Suppressor macrophage (primary cell): Measurements from ENCODE around the gene CDKL5.
A peak's percentile ranks its signal among the peaks of the same experiment; 100 is the strongest.

Source experiments
- DNase-seq, 4 experiments: peaks; one replicate each; pipeline ENCODE4 v3.0.0-alpha.2; 2020 to 2022

The CDKL5 gene

GRCh38 chrX:18650662-18651061, 225.3 kb downstream of the CDKL5 start:
- no peak for DNase-seq

DNA sequence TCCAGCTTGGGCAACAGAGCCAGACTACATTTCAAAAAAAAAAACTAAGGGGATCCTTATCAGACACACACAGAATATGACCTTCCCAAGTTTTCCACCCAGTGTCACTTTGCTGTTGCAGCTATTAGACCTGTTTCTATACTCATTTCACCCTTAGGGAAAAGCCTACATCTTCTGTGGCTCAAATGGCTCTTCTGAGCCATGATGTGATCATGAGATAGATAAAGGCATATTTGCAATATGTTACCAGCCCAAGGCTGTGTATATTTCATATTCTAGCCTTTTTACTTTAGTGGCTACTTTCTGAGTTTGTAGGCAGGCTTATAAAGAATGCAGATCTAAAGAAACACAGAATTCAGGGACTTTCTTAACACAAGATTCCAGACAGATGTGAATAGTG, 227.2 kb downstream of the CDKL5 start:
- DNase-seq: no peak

- no peak for DNase-seq
These were observed 229.7 kb downstream of the CDKL5 start for GRCh38 chrX:18654875-18655836.

DNA sequence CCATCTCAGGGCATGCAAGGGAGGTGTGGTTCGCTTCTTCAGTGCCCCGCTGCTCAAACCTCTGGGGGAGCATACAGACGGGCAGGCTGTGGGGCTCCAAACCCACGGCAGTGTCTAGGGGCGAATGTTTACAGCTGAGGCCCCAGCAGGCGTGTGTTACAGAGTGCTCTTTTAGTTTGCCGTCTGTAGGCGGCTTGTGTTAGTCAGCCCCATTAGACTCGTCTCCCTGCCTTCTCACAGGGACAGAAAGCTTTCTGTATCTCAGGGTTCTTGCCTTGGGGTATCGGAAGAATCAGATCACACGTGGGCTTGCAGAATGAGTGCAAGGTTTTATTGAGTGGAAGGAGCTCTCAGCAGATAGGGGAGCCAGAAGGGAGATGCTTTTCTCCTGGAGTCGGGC, 235.9 kb downstream of the CDKL5 start:
- DNase-seq: no peak

DNA sequence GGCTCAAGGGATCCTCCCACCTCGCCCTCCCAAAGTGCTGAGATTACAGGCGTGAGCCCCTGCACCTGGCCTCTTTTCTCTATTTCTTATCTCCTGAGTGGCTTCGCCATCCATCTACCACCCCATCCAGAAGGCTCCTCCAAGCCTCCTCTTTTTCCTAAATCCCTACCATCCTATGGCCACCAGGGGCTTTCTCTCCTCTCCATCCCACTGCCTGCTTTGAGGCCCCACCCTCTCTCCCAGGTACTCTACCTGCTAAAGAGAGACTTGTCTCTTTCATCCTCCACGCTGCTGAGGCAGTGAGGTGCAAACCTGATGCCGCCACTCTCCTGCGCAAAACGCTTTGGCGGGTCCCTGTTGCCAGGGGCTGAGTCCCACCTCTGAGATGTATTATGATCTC, 239.5 kb downstream of the CDKL5 start:
- DNase-seq: no peak

DNA sequence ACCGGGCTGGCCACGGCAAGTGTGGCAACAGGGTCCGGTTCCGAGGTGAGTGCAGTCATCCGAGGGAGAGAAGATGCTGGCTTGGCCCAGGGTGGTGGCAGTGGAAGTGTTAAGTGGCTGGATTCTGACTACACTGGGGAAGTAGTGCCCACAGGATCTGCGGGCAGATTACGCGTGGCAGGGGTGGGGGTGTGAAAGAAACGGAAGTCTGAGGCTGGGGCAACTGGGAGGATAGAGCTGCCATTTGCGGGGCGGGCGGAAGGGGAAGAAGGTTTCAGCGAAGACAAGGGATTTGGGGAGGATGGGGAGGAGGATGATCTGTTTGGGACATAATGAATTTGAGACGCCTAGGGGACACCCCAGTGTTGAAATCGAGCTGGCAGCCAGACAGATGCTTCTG, 241.2 kb downstream of the CDKL5 start:
- peak; percentile 60 to 75 (median 70) for DNase-seq

- DNase-seq: peak; percentile 31 to 69 (median 50)
These were observed 242.8 kb downstream of the CDKL5 start for GRCh38 chrX:18668071-18668835.

GRCh38 chrX:18672008-18672407, 246.6 kb downstream of the CDKL5 start, which contains the start of gene RS1:
TSS of gene RS1 (minus strand) at chrX:18672108. CDS start at chrX:18672068, 40 bp downstream.
- DNase-seq: no peak

DNA sequence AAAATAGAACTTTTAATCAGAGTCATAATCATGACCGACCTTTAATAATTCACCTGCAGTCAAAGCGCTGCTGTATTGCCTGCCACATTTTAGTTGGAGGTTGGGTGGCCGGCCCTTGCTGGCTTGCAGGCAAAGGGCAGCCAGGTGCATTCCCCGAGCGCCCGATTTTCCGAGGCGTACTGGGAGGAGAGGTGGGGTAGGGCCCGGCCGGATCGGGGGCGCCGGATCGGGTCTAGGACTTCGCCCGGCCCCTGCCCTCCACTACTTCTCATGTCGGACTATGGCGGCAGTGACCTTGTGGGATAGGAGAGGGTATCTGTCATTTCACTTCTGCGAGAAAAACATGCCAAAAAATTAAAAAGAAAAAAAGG, 249.0 kb downstream of the CDKL5 start:
- DNase-seq: no peak

DNA sequence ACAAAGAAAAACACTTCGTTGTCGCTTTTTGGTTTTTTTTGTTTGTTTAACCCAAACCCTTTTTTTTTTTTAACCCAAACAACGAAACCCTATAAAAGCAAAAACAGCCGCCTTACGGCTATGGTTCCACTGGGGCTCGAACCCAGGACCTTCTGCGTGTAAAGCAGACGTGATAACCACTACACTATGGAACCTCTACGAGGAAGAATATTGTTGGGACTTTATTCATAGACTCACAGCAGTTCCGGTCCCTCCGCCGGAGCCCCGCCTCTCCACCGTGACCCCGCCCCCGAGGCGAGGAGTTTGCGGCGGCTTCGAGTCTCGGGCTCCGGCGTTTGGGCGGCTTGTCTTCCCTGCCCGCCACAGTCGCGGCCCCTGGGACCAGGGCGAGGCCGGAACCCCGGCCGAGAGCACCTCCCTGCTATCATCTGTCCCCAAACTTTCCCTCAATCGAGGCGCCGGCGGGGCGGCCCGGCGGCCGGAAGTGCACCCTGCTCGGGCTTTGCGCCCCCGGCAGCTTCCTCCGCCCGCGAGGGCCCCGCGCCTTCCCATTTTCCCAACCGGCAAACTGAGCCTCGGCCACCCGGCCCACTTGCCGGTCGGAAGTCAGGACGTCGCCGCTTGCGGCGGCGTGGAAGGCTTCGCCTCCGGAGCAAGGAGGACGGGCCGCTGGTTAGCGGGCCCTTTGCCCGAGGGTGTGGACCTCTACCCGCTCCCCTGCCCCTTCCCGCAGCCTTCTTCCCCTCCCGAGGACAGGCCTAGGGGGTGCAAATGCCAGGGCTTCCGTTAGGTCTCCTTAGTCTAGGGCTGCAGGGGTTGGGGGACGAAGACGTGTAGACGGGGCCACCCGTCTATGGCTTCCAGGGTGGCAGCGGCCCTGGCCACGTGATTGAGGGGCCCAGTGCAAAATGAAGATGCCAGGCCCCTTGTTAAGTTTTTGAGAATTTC, 249.7 kb downstream of the CDKL5 start:
- DNase-seq: peak; percentile 85 to 91 (median 88)

DNA sequence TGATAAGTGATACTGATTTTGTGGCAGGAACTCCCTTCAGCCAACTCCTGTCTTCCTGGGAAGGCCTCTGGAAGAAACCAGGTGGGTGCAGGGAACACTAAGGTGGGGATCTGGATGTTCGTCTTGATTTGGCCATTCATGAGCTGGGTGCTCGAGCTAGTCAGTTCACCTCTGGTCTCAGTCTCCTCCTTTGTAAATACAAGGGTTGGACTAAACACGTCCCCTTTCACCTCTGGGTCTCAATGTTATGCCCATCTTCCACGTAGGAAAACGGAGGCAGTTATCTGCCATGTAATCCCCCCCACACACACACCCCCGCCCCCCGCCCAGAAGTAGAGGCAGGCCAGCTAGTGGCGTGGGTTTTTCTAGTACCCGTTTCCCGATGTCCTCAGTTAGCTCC, 250.6 kb downstream of the CDKL5 start:
- no peak for DNase-seq

GRCh38 chrX:18676470-18676869, 251.1 kb downstream of the CDKL5 start:
- no peak for DNase-seq

GRCh38 chrX:18677161-18677869, 251.9 kb downstream of the CDKL5 start:
- peak; percentile 1 to 50 (median 32) for DNase-seq

DNA sequence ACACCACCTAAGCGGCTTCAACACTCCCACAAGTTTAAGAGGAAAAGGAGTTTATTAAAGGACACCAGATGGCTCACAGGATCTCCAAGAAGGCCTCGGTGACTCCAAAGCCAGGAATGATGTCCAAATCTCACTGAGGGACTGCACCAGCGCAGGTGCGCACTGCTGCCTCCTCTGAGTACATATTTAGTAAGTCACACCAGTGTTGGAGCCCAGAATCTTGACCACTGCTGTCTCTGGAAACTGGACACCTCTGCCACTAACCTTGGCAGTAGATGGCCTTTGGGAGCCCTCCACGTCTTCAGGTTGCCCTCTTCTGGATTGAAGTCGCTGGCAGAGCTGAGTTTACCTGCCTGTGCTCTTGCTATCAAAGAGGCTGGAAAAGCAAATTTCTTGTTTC, 256.6 kb downstream of the CDKL5 start:
- no peak for DNase-seq

GRCh38 chrX:18682979-18683387, 257.6 kb downstream of the CDKL5 start:
- peak; percentile 15 to 52 (median 48) for DNase-seq

DNA sequence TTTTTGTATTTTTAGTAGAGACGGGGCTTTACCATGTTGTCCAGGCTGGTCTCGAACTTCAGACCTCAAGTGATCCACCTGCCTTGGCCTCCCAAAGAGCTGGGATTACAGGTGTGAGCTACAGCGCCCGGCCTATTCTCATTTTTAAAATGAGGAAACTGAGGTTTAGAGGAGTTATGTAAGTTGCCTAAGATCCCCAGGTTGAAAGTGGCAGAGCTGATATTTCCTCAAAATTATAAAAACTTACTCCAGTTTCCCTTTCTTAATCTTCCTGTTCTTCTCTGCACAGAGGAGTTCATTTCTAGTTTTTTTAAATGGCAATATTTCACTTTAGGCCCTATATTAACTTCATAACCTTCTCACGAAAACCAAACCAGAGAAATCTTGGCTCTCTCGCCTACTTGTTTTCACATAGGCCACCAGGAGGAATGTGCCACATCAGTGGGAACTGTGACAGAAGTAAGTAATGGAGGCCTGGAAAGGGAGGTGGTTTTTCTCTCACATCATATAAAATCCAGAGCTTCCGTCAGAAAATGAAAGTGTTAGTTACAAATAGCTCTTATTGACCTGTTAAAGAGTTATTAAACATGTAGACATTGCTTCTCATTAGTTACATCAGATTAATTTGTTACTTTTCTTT, 262.6 kb downstream of the CDKL5 start:
- DNase-seq: peak in 3 of 4 experiments; percentile 13 to 42 (median 42)

DNA sequence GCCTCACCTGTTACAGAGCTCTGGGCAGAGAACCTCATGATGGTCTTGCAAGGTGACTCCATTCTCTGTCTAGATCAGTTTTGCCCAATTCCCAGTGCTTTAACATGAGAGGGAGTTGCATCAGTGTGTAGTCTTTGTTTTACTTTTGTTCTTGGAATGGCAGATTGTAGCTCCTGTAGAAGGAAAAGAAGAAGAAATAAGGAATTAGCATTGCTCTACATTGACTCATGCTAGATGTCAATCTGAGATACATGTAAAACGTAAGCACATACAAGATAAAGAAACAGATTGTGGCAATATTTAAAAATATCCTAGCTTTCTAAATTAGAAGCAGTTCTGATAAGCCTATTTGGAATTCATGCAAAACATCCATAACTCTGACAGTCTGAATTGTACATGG, 266.0 kb downstream of the CDKL5 start:
- no peak for DNase-seq

DNA sequence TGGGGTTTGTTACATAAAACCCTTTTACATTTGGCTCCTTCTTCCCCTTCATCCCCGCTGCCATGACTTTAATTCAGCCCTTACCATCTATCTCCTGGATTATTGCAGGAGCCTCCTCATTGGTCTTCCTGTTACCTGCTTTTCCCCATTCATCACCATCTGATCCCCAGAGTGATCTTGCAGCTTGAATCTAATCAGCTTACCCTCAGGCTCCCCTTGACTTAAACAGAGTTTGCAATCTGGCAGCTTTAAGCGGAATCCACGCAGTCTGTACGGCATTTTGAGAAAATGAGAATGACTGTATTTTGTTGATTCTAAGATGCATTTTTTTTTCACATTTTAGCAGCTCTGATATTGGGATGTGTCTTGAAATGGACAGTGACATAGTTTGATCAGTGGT, 267.1 kb downstream of the CDKL5 start:
- no peak for DNase-seq

- no peak for DNase-seq
These were observed 271.2 kb downstream of the CDKL5 start for GRCh38 chrX:18696653-18697052.

GRCh38 chrX:18698737-18699650, 273.6 kb downstream of the CDKL5 start:
- no peak for DNase-seq
